GM19351 (cell line): ENCODE results near the gene MARK4.
"Not testable (repeated sequence)": the region's sequence is repeated elsewhere in the genome, so short reads cannot be mapped to it uniquely, and the experiment has no call there.

Experiments used
- ATAC-seq: cut with Tn5 transposase; IDR thresholded peaks from one replicate; pipeline ENCODE4 v1.9.1; 2021; ENCODE audit warnings: mild to moderate bottlenecking, moderate library complexity; ENCODE audit not compliant: unreplicated experiment

MARK4 gene

DNA sequence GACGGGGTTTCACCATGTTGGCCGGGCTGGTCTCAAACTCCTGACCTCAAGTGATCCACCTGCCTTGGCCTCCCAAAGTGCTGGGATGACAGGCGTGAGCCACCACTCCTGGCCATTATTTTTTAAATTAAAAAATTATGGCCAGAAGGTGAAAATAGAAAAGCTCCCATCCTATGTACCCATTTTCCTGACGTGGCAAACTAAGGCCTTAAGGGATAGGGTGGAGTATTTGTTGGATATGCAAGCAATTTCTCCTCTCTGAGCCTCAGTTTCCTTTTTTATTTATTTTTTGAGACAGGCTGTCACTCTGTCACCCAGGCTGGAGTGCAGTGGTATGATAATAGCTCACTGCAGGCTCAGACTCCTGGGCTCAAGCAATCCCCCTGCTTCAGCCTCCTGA, 83.8 kb downstream of the MARK4 start:
- ATAC-seq = not testable (repeated sequence)

DNA sequence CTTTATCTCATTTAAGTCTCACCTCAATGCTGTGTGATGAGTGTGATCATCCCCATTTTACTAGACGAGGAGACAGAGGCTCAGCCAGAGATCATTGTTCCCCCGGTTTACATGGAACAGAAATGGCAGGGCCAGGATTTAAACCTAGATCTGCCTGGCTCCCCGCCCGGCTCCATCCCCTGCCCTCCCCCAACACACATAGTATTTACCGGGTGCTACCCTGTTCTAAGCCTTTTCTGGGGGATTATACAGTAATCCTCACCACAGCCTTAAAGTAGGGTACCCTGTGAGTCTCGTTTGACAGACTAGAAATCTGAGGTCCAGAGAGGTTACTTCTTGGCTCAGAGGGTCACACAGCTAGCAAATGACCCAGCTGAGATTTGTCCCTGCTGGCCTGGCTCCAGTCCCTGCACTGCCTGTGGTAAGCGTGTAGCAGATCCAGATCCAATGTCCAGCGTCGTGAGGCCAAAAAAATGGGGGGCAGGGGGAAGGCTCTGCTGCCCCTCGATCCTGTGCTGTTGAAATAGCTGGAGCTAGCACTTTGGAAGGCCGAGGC, 85.7 kb downstream of the MARK4 start:
- ATAC-seq = no peak

DNA sequence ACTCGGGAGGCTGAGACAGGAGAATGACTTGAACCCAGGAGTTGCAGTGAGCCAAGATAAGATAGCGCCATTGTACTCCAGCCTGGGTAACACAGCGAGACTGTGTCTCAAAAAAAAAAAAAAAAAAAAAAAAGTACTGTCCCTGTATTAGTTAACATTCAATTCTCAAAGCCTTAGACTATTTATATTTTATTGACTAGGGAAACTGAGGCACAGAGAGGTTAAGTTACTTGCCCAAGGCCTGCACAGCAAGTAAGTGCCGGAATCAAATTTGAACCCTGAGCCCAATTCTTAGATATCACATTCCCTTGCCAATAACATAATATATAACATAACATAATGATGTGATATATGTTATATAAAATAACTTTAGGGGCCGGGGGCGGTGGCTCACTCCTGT, 88.6 kb downstream of the MARK4 start:
- no peak for ATAC-seq

DNA sequence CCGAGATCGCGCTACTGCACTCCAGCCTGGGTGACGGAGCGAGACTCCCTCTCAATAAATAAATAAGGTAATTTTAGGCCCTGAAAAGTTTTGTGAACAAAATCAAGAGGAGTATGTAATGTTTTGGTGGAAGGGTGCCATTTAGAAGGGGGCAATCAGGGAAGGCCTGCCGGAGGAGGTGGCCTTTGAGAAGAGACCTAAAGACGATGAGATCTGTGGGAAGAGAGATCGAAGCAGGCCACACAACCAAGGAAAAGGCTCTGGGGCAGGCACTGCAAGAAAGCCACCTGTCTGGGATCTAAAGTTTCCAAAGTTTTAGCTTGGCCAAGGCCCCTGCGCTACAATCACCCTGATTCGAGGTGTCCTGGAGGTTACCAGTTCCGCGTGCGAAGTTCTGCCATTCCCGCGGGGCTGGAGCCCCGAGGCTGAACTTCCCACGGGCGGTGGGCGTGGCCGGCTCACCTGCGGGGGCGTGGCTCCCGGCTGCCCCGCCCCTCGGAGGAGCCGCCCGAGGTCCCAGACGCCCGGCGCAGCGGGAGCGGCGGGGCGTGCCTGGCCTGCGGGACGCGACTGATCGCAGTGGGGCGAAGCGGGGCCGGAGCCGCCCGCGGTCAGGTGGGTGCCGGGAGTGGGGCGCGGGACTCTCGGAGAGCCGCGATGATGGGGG, 89.3 kb downstream of the MARK4 start, which contains the start of gene KLC3:
Gene KLC3 (plus strand): TSS at position 519 of the 667 bp plus-strand sequence. CDS start 4,792 bp downstream, outside the sequence.
- no peak for ATAC-seq

DNA sequence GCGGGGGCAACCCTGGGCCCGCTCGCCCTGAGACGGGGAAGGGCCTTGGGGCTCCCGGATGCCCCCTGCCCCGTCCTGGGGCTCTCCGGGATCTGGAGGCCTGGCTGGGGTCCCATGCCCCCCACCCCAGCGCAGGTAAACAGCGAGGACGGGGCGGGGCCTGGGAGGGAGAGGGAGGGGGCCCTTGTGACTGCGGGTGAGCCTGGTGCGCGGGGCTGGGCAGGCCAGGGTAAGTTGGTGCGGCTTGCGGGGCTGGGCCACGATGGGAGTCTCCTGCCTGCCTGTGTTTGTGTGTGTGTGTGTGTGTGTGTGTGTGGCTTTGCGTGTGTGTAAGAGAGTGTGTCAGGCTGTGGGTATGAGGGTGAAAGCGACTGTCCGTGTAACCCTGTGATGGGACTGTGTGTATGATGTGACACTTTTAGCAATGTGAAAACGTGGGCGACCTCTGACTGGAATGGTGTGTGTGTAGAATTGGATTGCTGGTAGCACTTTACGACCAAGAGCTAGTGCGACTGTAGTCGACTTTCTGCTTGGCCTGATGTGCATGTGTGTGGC, 89.9 kb downstream of the MARK4 start:
- no peak for ATAC-seq

DNA sequence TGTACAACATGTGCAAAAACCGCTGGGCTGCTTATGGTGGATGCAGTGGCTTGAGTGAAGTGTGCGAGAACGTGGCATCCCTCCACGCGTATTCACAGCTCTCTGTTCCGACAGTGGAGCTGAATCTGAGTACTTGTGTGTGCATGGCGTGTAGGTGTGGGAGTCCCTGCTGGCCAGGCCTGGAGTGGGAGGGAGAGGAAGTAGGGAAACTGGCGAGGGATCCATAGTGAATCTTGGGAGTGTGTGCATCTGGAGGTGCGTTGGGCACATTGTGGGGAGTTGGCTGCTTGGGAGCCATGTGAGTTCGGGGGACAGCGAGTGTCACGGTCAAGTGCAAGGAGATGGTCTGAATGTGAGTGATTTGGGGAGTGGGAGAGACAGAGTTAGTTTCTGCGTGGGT, 91.8 kb downstream of the MARK4 start:
- no peak for ATAC-seq

DNA sequence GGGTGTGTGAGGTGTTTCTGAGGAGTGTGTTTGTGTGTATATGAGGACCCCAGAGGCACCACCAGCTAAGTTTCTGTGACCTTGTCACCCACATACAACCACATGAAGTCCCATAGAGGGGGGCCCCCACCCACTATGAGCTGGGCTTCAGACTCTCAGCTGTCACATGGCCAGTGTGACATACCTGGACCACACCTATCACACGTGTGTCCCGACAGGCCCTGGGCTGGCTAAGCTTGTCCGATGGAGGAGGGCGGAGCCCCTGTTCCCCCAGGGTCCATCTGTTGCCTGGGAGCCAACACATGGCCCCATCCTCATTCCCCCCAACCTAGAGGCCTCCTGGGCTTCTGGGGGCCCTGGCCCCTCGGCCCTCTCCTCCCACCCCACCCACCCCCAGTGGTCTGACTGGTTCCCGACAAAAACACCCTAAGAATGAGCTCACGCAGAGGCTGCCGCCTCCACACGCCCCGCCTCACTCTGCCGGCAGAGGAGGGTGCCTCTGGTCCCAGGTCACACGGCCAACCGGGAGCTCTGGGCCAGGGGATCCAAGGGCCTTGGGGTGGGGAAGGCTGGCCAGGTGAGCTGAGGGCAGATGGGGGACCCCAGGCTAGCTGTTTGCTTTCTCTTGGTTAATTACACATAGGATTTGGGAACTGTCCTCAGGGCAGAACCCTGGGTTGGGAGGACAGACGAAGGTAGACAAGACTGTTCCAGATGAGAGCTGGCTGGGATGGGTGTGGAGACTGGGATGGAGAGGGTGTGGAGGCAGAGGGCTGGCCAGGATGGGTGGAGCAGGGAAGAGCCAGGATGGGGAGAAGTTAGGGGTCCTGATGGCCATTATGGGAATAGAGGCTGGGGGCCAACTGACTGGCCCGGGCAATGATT, 93.8 kb downstream of the MARK4 start:
- no peak for ATAC-seq

DNA sequence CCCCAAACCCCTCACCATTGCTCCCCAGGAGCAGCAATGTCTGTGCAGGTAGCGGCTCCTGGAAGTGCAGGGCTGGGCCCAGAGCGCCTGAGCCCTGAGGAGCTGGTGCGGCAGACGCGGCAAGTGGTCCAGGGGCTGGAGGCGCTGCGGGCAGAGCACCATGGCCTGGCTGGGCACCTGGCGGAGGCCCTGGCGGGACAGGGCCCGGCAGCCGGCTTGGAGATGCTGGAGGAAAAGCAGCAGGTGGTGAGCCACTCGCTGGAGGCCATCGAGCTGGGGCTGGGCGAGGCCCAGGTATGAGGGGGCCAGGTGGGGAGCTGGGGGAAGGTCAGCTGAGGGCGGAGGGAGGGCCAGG, 94.4 kb downstream of the MARK4 start:
- no peak for ATAC-seq

DNA sequence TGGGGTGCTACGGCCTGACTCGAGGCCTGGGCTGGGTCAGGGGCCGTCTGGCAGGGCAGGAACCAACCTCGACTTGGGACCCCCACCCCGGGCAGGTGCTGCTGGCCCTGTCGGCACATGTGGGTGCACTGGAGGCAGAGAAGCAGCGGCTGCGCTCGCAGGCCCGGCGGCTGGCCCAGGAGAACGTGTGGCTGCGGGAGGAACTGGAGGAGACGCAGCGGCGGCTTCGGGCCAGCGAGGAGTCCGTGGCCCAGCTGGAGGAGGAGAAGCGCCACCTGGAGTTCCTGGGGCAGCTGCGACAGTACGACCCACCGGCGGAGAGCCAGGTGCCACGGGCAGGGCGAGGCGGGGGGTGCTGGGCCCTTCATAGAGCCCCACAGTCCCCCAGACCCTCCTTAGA, 95.4 kb downstream of the MARK4 start:
- no peak for ATAC-seq

DNA sequence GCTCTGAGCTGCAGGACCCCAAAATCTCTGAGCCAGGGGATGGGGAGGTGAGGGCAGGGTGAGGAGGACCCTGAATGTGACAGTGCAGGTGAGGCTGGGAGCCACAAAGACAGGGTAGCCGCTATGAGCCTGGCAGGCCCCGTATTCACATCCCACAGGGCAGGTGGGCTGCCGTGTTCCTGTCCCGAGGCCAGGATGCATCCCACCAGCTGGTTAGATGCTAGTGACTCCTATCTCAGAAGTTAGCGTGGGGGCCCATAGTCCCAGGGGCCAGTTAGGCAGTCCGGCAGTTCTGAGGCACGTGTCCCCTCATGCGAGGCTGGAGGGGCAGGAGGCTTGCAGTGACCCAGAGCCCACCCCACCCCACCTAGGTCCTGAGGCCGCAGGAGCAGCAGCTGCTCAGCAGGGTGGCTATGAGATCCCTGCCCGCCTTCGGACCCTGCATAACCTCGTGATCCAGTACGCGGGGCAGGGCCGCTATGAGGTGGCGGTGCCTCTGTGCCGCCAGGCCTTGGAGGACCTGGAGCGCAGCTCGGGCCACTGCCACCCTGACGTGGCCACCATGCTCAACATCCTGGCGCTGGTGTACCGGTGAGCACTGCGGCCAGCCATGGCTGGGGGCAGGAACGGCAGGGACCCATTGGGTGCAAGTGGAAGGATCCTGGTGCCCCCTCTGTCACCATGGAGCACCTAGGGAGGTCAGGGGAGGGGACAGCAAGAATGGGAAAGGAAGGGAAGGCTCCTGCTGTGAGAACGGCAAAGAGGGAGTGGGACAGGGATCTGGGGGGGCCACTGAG, 96.7 kb downstream of the MARK4 start:
- no peak for ATAC-seq

DNA sequence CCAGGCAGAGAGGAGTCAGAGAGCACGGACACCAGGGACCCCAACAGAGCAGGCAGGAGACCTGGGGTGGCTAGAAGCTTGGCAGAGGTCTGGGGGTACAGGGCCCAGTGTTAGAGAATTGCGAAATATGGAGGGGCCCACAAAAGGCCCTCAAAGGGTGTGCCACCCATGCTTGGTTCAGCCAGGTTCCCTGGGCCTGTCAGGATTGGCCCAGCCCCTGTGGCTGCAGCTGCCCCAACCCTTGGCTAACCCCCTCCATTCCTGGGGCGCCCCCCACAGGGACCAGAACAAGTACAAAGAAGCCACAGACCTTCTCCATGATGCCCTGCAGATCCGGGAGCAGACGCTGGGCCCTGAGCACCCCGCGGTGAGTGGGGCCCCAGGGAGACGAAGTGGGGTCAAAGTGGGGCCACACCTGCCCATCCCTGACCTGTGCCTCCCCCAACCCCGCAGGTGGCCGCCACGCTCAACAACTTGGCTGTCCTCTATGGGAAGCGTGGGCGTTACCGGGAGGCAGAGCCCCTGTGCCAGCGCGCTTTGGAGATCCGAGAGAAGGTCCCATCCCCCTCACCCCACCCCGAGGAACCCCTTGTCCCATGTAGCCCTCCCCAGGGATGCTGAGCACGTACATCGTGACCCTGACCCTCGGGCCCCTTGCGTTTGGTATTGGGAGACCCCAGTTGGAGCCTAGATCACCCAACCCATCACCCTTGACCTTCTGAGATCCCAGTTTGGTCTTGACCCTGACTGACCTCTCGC, 97.5 kb downstream of the MARK4 start:
- no peak for ATAC-seq

DNA sequence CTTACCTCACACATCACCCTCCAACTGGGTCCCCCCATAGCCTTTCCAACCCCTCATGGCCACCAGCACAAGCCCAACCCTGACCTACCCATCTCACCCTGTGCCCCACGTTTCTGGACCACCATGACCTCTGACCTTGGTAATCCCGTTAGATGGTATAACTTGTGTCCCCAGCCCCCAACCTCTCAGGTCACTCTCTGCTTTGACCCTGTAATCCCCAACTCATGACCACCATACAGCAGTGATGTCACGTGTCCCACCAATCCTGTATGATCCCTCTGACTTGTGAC, 98.0 kb downstream of the MARK4 start:
- ATAC-seq = no peak

DNA sequence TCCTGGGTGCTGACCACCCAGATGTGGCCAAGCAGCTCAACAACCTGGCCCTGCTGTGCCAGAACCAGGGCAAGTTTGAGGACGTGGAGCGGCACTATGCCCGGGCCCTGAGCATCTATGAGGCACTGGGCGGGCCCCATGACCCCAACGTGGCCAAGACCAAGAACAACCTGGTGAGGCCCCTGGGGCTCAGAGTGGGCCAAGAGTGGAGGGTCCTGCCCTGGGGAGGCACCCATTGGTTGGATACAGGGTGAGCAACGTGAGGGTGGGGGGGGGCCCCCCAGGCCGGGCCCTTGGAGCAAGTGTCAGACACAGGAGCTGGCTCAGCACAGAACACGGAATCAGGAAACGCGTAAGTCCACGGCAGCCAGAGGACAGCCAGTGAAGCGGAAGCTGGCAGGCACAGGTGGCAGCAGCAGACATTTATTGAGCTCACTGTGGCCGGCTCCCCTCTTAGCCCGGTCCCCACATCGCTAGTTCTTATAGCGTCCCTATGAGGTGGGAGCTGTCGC, 98.4 kb downstream of the MARK4 start:
- ATAC-seq = no peak

DNA sequence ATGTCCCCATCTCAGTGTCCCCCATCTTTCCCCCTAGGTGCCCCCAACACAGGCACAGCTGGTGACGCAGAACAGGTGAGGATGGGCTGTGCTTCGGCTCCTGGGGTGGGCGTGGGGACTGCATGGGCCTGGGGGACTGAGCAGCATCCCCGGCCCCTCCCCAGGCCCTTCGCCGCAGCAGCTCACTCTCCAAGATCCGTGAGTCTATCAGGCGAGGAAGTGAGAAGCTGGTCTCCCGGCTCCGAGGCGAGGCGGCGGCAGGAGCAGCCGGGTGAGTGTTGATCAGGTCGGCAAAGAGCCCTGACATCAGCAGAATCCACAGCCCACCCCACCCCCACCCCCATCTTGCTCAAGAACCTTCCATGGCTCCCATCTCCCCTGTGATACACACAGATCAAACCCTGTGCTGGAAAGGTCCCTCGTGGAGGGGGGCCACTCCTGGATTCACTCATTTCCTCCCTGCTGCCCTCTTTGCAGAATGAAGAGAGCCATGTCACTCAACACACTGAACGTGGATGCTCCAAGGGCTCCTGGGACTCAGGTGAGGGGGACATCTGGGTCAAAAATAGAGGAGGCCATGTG, 99.5 kb downstream of the MARK4 start:
- ATAC-seq = no peak

DNA sequence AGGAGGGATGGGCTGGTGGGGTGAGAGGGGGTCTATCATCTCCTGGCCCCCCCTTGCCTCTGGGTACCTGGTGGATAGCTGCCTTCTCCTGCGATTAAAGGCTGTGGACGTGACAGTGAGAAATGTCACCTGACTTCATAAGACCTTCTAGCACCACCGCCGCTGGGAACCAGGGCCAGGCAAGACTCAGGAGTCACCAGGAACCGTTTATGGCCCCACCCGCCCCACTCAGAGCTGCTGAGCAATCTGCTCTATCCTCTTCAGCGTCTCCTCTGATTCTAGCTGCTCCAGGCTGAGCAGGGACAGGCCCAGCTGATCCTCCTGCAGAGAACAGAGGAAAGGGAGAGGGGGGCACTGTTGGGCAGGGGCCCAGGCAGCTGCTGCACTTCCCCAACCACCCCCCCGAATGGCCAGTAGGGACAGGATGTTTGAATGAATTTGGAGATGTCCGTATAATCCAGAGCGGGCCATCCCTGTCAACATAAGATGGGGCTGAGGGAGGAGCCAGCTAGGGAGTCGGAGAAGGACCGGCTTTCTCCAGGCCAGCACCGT, 100.4 kb downstream of the MARK4 start:
- ATAC-seq = no peak

DNA sequence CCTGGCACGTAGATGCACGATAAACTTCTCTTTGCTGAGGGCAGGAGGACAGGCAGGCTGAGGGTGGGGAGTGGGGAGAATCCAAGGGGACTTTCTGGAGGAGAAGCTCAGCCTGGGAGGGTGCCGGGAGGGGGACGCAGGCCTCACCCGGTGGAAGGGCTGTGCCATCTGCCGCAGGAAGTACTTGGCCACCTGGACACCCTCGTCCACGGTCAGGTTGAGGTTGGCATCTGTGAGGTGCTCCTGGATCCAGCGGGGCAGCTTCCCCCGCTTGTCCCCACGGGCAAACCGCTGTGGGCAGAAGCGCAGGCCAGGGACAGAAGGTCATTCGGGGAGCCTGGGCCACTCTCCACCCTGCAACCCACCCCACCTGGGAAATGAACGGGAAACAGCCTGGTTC, 101.0 kb downstream of the MARK4 start:
- ATAC-seq = no peak

DNA sequence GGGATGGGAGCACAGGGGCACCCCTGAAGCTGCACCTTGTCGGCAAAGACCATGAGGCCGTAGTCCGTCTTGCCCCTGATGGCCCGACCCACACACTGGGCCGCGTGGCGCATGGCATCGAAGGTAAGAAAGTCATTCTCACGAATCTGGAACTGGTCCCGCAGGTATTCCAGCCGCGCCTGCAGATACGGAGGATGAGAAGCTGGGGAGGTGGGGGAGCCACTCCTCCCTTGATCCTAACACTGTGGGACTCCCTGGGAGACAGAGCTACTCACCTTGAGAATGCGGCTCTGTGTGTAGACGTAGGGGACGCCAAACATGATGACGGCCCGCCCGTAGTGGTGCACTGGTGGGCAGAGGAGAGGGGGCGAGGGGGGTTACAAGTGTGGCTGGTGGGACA, 101.4 kb downstream of the MARK4 start:
- ATAC-seq = no peak

DNA sequence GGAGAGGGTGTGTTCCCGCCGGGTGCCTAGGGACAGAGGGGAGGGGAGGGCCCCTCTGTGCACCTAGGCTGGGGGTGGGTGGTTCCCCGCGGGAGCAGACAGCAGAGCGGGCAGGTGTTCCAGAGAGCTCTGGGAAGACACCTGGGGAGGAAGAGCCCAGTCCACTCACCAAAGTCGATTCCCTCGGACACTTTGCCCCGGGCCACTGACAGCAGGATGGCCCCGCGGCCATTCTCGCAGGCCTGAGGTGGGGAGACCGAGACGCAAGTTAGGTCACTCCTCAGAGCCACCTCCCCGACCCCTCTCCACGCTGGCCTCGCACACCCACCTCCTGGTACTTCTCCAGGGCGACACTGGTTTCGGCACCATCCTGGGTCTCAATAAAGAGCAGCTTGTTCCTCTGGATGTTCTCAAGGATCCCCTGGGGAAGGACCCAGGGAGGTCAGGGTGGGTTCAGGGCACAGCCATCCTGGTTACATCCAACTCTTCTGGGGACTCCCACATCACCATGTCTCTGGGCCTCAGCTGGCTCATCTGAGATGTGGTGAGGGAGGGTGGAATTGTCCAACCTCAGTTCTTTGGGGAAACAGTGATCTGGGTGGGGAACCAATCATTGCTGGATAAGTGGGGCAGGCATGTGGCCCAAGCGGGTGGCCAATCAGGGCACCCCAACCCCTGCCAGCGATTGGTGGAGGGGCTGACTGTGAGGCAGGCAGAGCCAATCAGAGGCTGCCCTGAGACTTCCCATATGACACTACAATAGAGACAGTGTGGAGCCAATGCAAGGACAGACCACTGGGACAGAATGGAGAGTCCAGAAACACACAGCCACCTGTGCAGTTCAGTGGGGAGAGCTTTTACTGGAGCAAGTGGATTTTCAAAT, 102.1 kb downstream of the MARK4 start:
- no peak for ATAC-seq
